HG03460 (cell line): ENCODE results near the gene SLC38A1.

ENCODE experiments used
- ATAC-seq: cut with Tn5 transposase; IDR thresholded peaks from one replicate; pipeline ENCODE4 v1.9.1; 2021; ENCODE audit not compliant: unreplicated experiment

Gene SLC38A1

GRCh38 chr12:46144433-46144832 is 124.4 kb downstream of the SLC38A1 start:
- ATAC-seq: no peak

- ATAC-seq: no peak
Measured at GRCh38 chr12:46136249-46136648, 132.6 kb downstream of the SLC38A1 start.

GRCh38 chr12:46135750-46136149 is 133.1 kb downstream of the SLC38A1 start:
- ATAC-seq: no peak

GRCh38 chr12:46134852-46135251 is 134.0 kb downstream of the SLC38A1 start:
- ATAC-seq: no peak

GRCh38 chr12:46134205-46134811 is 134.5 kb downstream of the SLC38A1 start:
- no peak for ATAC-seq

- ATAC-seq: no peak
Measured at GRCh38 chr12:46133751-46134150, 135.1 kb downstream of the SLC38A1 start.
